HepG2 (cell line): ENCODE measurements around the gene RINL. TPM values are rescaled to one million over a fixed set of nuclear protein-coding genes. Genes with fewer than 3 reads are reported as not detected.

Experiments
- CTCF ChIP-seq: sonication (generic); formaldehyde crosslinking; IDR thresholded peaks from 2 replicates; pipeline ENCODE4 v1.5.0; 2020; ENCODE audit warnings: mild to moderate bottlenecking, missing genetic modification reagents, moderate library complexity
- FOXK2 ChIP-seq: fragments of 450-650 bp; IDR thresholded peaks from 2 replicates; pipeline ENCODE4 v1.6.1; 2016
- HIVEP1 ChIP-seq: sonication (generic); formaldehyde crosslinking; IDR thresholded peaks from 2 replicates; pipeline ENCODE4 v1.4.0; 2020; ENCODE audit warnings: mild to moderate bottlenecking, missing genetic modification reagents
- IKZF5 ChIP-seq: IDR thresholded peaks from 2 replicates; pipeline ENCODE4 v1.6.1; 2018; ENCODE audit warnings: missing genetic modification reagents, mild to moderate bottlenecking, missing compliant biosample characterization
- KMT2A ChIP-seq: sonication (generic); formaldehyde crosslinking; IDR thresholded peaks from 2 replicates; pipeline ENCODE4 v1.4.0; 2020; ENCODE audit warnings: missing genetic modification reagents
- MLXIP ChIP-seq: sonication (generic); formaldehyde crosslinking; IDR thresholded peaks from 2 replicates; pipeline ENCODE4 v1.9.0; 2021; ENCODE audit warnings: missing genetic modification reagents, borderline replicate concordance
- NFE2L1 ChIP-seq: sonication (generic); formaldehyde crosslinking; IDR thresholded peaks from 2 replicates; pipeline ENCODE4 v1.4.0; 2020; ENCODE audit warnings: missing genetic modification reagents, mild to moderate bottlenecking, borderline replicate concordance
- POLR2A ChIP-seq, 2 experiments: IDR thresholded peaks; 2 replicates each; pipeline ENCODE4 v1.6.1; 2011; ENCODE audit warnings: low read depth in 2 of 2, low read length in 2 of 2, mild to moderate bottlenecking in 1 of 2, moderate library complexity in 1 of 2; ENCODE audit not compliant: insufficient read depth in 1 of 2
- SRSF4 ChIP-seq: fragments of 200-400 bp; formaldehyde crosslinking; IDR thresholded peaks from one replicate; pipeline ENCODE4 v1.6.1; 2018; ENCODE audit warnings: mild to moderate bottlenecking, low read depth, low read length, moderate library complexity; ENCODE audit not compliant: poor library complexity, severe bottlenecking
- ZNF207 ChIP-seq: fragments of 450-650 bp; IDR thresholded peaks from 2 replicates; pipeline ENCODE4 v1.6.1; 2016; ENCODE audit warnings: antibody characterized with exemption, borderline replicate concordance
- ZNF225 ChIP-seq: sonication (generic); formaldehyde crosslinking; IDR thresholded peaks from 2 replicates; pipeline ENCODE4 v1.4.0; 2020; ENCODE audit warnings: mild to moderate bottlenecking, missing genetic modification reagents
- ZNF367 ChIP-seq: sonication (generic); formaldehyde crosslinking; IDR thresholded peaks from 2 replicates; pipeline ENCODE4 v1.4.0; 2020; ENCODE audit warnings: missing genetic modification reagents, borderline replicate concordance
- ZNF468 ChIP-seq: sonication (generic); formaldehyde crosslinking; IDR thresholded peaks from 2 replicates; pipeline ENCODE4 v1.8.0; 2022; ENCODE audit warnings: mild to moderate bottlenecking, moderate library complexity, missing genetic modification reagents
- polyA plus RNA-seq, 8 experiments: library from polyadenylated mRNA; depleted of rRNA in 3 of 8; stranded (reverse) in 7 of 8; unstranded in 1 of 8; fragments of >200 nt; fragmentation: Illumina TruSeq in 4 of 8; extraction: Trizol in 4 of 8; gene quantifications; 2 replicates each; pipeline versions ENCODE4 v1.2.1 to v1.2.3, GENCODE V29; 2011 to 2016; ENCODE audit warnings: low read depth in 4 of 8, missing spikeins in 1 of 8, mixed read lengths in 1 of 8; ENCODE audit not compliant: insufficient read depth in 1 of 8
- total RNA-seq, 5 experiments: library from RNA; depleted of rRNA; stranded (reverse); fragments of >200 nt; fragmentation: Illumina TruSeq; extraction: Trizol; gene quantifications; 2 replicates each; pipeline ENCODE4 v1.2.3, GENCODE V29; 2016; ENCODE audit warnings: low read depth in 1 of 5

RINL gene
- total and polyA plus RNA-seq, 2 of the 13 experiments (the other 11 are each of a cell fraction or from before 2014, with no cell fraction given): 11.4 to 18.0 TPM

GRCh38 chr19:38920602-38921419 is 42.7 kb upstream of the RINL start (continued):
- TF ChIP-seq MLXIP (CRISPR knock-in tag): no peak
- TF ChIP-seq ZNF225 (CRISPR knock-in tag): no peak
- TF ChIP-seq ZNF367 (CRISPR knock-in tag): no peak
- TF ChIP-seq ZNF207: peak; percentile 80; the same call in 1 of the 2 replicates
- no peak for TF ChIP-seq ZNF468
- no peak for TF ChIP-seq IKZF5 (CRISPR knock-in tag)
- no peak for TF ChIP-seq HIVEP1
- TF ChIP-seq SRSF4: no peak
- TF ChIP-seq KMT2A (CRISPR knock-in tag): no peak
- peak in 1 of 2 experiments; percentile 33; a peak in 1 of 4 replicates for TF ChIP-seq POLR2A (IDR thresholded peaks at IDR 0.05; ENCODE audit: insufficient read depth in 1 of 2, low read depth in 2 of 2, low read length in 2 of 2)
- no peak for TF ChIP-seq FOXK2
- TF ChIP-seq NFE2L1: no peak
- TF ChIP-seq CTCF (CRISPR knock-in tag): no peak
